Activated naive CD8-positive, alpha-beta T cell treated with anti-CD3 and anti-CD28 coated beads, Interleukin-2, amount 10 ng/mL, durations not matched to agents 7 days and 5 days (primary cell): Measurements from ENCODE around the gene COL21A1. TPM values are rescaled to one million over a fixed set of nuclear protein-coding genes. Genes with fewer than 3 reads are reported as not detected.
"Not testable (repeated sequence)": the region's sequence is repeated elsewhere in the genome, so short reads cannot be mapped to it uniquely, and the experiment has no call there.

Experiments
- ATAC-seq: fragments of 150-1000 bp; cut with Tn5 transposase; one replicate; pipeline ENCODE4 v1.10.0; 2021; ENCODE audit warnings: low read depth, moderate library complexity
- POLR2A ChIA-PET: fragments of 350-600 bp; sonication (Branson Sonifier 250); formaldehyde crosslinking; loops from one replicate; lab custom pipeline; 2021; ENCODE audit warnings: antibody characterized with exemption; lab: Charles Lee
- DNase-seq: peaks from one replicate; pipeline ENCODE4 v3.0.0; 2021
- H3K27ac Mint-ChIP-seq: one replicate; pipeline ENCODE4 v1.8.0; 2022; ENCODE audit warnings: mild to moderate bottlenecking, mixed read lengths
- H3K27me3 Mint-ChIP-seq: one replicate; pipeline ENCODE4 v1.8.0; 2022; ENCODE audit warnings: mild to moderate bottlenecking, moderate library complexity, mixed read lengths
- H3K36me3 Mint-ChIP-seq: one replicate; pipeline ENCODE4 v1.8.0; 2021; ENCODE audit warnings: mild to moderate bottlenecking, mixed read lengths
- H3K4me1 Mint-ChIP-seq: one replicate; pipeline ENCODE4 v1.8.0; 2021; ENCODE audit warnings: mixed read lengths
- H3K4me3 Mint-ChIP-seq: one replicate; pipeline ENCODE4 v1.8.0; 2022; ENCODE audit warnings: mild to moderate bottlenecking, moderate library complexity, mixed read lengths
- H3K9me3 Mint-ChIP-seq: one replicate; pipeline ENCODE4 v1.8.0; 2021; ENCODE audit warnings: mixed read lengths
- total RNA-seq, 2 experiments: library from RNA; stranded (reverse); gene quantifications; one replicate each; pipeline ENCODE4 v1.2.3, GENCODE V29; 2021

Gene COL21A1
- total RNA-seq, 2 experiments from 2014 or later = not detected

GRCh38 chr6:56036916-56037600 is 210.3 kb downstream of the COL21A1 start:
- no peaks in the 10 kb centered on the region for H3K9me3 Mint-ChIP-seq
- no peak overlapping the region for H3K27ac Mint-ChIP-seq
- no peak for DNase-seq
- H3K4me3 Mint-ChIP-seq = no peak overlapping the region
- POLR2A ChIA-PET = no interaction called here
- ATAC-seq = no peak
- H3K4me1 Mint-ChIP-seq = no peaks in the 10 kb centered on the region
- no peaks in the 10 kb centered on the region for H3K36me3 Mint-ChIP-seq
- no peaks in the 10 kb centered on the region for H3K27me3 Mint-ChIP-seq

- H3K27me3 Mint-ChIP-seq = no peaks in the 10 kb centered on the region
- ATAC-seq = no peak
- POLR2A ChIA-PET = no interaction called here
These were observed 214.0 kb downstream of the COL21A1 start for GRCh38 chr6:56033401-56033800.

GRCh38 chr6:56032715-56033260 is 214.6 kb downstream of the COL21A1 start:
- Mint-ChIP-seq H3K27ac (no peak overlapping the region), H3K9me3 (no peaks in the 10 kb centered on the region), H3K27me3 (no peaks in the 10 kb centered on the region), H3K4me1 (no peaks in the 10 kb centered on the region), H3K36me3 (no peaks in the 10 kb centered on the region), H3K4me3 (no peak overlapping the region)
- ATAC-seq = no peak
- no peak for DNase-seq
- POLR2A ChIA-PET = no interaction called here

More at GRCh38 chr6:56033401-56033800, 214.0 kb downstream of the COL21A1 start:
- H3K9me3 Mint-ChIP-seq = no peaks in the 10 kb centered on the region
- H3K27ac Mint-ChIP-seq = no peak overlapping the region
- no peaks in the 10 kb centered on the region for H3K36me3 Mint-ChIP-seq
- no peak for DNase-seq
- H3K4me3 Mint-ChIP-seq = no peak overlapping the region
- H3K4me1 Mint-ChIP-seq = no peaks in the 10 kb centered on the region

- Mint-ChIP-seq H3K9me3 (no peaks in the 10 kb centered on the region), H3K4me1 (no peaks in the 10 kb centered on the region), H3K36me3 (no peaks in the 10 kb centered on the region), H3K4me3 (no peak overlapping the region), H3K27ac (no peak overlapping the region), H3K27me3 (no peaks in the 10 kb centered on the region)
- DNase-seq (no peak), ATAC-seq (no peak)
- POLR2A ChIA-PET = no interaction called here
These were observed 219.5 kb downstream of the COL21A1 start for GRCh38 chr6:56027865-56028264.

GRCh38 chr6:56026455-56027180 is 220.8 kb downstream of the COL21A1 start:
- Mint-ChIP-seq H3K27me3 (no peaks in the 10 kb centered on the region), H3K4me1 (no peaks in the 10 kb centered on the region), H3K36me3 (no peaks in the 10 kb centered on the region)

GRCh38 chr6:56025795-56026194 is 221.6 kb downstream of the COL21A1 start:
- DNase-seq (no peak), ATAC-seq (no peak)
- Mint-ChIP-seq H3K27ac (no peak overlapping the region), H3K36me3 (no peaks in the 10 kb centered on the region), H3K4me1 (no peaks in the 10 kb centered on the region), H3K4me3 (no peak overlapping the region), H3K27me3 (no peaks in the 10 kb centered on the region), H3K9me3 (no peaks in the 10 kb centered on the region)
- POLR2A ChIA-PET = no interaction called here

More at GRCh38 chr6:56026455-56027180, 220.8 kb downstream of the COL21A1 start:
- DNase-seq = no peak
- POLR2A ChIA-PET = no interaction called here
- no peak for ATAC-seq
- Mint-ChIP-seq H3K4me3 (no peak overlapping the region), H3K27ac (no peak overlapping the region), H3K9me3 (no peaks in the 10 kb centered on the region)

- Mint-ChIP-seq H3K27ac (no peak overlapping the region), H3K4me3 (no peak overlapping the region), H3K9me3 (no peaks in the 10 kb centered on the region), H3K27me3 (no peaks in the 10 kb centered on the region), H3K36me3 (no peaks in the 10 kb centered on the region), H3K4me1 (no peaks in the 10 kb centered on the region)
- DNase-seq = no peak
- ATAC-seq = no peak
- POLR2A ChIA-PET = no interaction called here
These were observed 222.4 kb downstream of the COL21A1 start for GRCh38 chr6:56024931-56025330.

GRCh38 chr6:56023829-56024228 is 223.6 kb downstream of the COL21A1 start:
- no peak overlapping the region for H3K4me3 Mint-ChIP-seq
- no peaks in the 10 kb centered on the region for H3K4me1 Mint-ChIP-seq
- H3K36me3 Mint-ChIP-seq = no peaks in the 10 kb centered on the region
- H3K9me3 Mint-ChIP-seq = no peaks in the 10 kb centered on the region
- DNase-seq (no peak), ATAC-seq (no peak)
- H3K27me3 Mint-ChIP-seq = no peaks in the 10 kb centered on the region
- no peak overlapping the region for H3K27ac Mint-ChIP-seq
- POLR2A ChIA-PET = no interaction called here

- H3K27ac Mint-ChIP-seq = no peak overlapping the region
These were observed 224.7 kb downstream of the COL21A1 start for GRCh38 chr6:56022678-56023077.

GRCh38 chr6:56021943-56022342 is 225.4 kb downstream of the COL21A1 start:
- POLR2A ChIA-PET = no interaction called here
- DNase-seq = no peak
- H3K9me3 Mint-ChIP-seq = no peaks in the 10 kb centered on the region
- H3K27ac Mint-ChIP-seq = no peak overlapping the region
- ATAC-seq = no peak
- H3K27me3 Mint-ChIP-seq = no peaks in the 10 kb centered on the region
- H3K4me3 Mint-ChIP-seq = no peak overlapping the region
- H3K36me3 Mint-ChIP-seq = no peaks in the 10 kb centered on the region
- no peaks in the 10 kb centered on the region for H3K4me1 Mint-ChIP-seq

More at GRCh38 chr6:56022678-56023077, 224.7 kb downstream of the COL21A1 start:
- H3K36me3 Mint-ChIP-seq = no peaks in the 10 kb centered on the region
- no peaks in the 10 kb centered on the region for H3K9me3 Mint-ChIP-seq
- ATAC-seq (no peak), DNase-seq (no peak)
- H3K4me1 Mint-ChIP-seq = no peaks in the 10 kb centered on the region
- POLR2A ChIA-PET = no interaction called here
- H3K4me3 Mint-ChIP-seq = no peak overlapping the region
- no peaks in the 10 kb centered on the region for H3K27me3 Mint-ChIP-seq

GRCh38 chr6:56019973-56020372 is 227.4 kb downstream of the COL21A1 start:
- Mint-ChIP-seq H3K27ac (no peak overlapping the region), H3K4me1 (no peaks in the 10 kb centered on the region), H3K36me3 (no peaks in the 10 kb centered on the region), H3K9me3 (peaks cover 3% of the 10 kb centered on the region), H3K27me3 (no peaks in the 10 kb centered on the region), H3K4me3 (no peak overlapping the region)
- POLR2A ChIA-PET = no interaction called here
- no peak for DNase-seq
- ATAC-seq = no peak

- no peak overlapping the region for H3K27ac Mint-ChIP-seq
- no peak overlapping the region for H3K4me3 Mint-ChIP-seq
- H3K4me1 Mint-ChIP-seq = no peaks in the 10 kb centered on the region
- POLR2A ChIA-PET = no interaction called here
- DNase-seq (no peak), ATAC-seq (no peak)
- H3K9me3 Mint-ChIP-seq = peaks cover 3% of the 10 kb centered on the region
- no peaks in the 10 kb centered on the region for H3K27me3 Mint-ChIP-seq
- H3K36me3 Mint-ChIP-seq = no peaks in the 10 kb centered on the region
These were observed 230.2 kb downstream of the COL21A1 start for GRCh38 chr6:56017198-56017597.

GRCh38 chr6:56014039-56014438 is 233.3 kb downstream of the COL21A1 start:
- ATAC-seq, H3K36me3 Mint-ChIP-seq, H3K27ac Mint-ChIP-seq, H3K9me3 Mint-ChIP-seq, H3K27me3 Mint-ChIP-seq, H3K4me3 Mint-ChIP-seq, H3K4me1 Mint-ChIP-seq, POLR2A ChIA-PET, DNase-seq: not testable (repeated sequence)

GRCh38 chr6:56009636-56010035 is 237.7 kb downstream of the COL21A1 start:
- no peak overlapping the region for H3K27ac Mint-ChIP-seq
- H3K4me1 Mint-ChIP-seq = no peaks in the 10 kb centered on the region
- H3K27me3 Mint-ChIP-seq = no peaks in the 10 kb centered on the region
- no peak for DNase-seq
- peaks cover 4% of the 10 kb centered on the region for H3K9me3 Mint-ChIP-seq
- no peaks in the 10 kb centered on the region for H3K36me3 Mint-ChIP-seq
- no peak for ATAC-seq
- POLR2A ChIA-PET = no interaction called here
- no peak overlapping the region for H3K4me3 Mint-ChIP-seq
